ENCODE results near the gene UFL1.
"Not testable (repeated sequence)": the region's sequence is repeated elsewhere in the genome, so short reads cannot be mapped to it uniquely, and the experiment has no call there.

The UFL1 gene

DNA sequence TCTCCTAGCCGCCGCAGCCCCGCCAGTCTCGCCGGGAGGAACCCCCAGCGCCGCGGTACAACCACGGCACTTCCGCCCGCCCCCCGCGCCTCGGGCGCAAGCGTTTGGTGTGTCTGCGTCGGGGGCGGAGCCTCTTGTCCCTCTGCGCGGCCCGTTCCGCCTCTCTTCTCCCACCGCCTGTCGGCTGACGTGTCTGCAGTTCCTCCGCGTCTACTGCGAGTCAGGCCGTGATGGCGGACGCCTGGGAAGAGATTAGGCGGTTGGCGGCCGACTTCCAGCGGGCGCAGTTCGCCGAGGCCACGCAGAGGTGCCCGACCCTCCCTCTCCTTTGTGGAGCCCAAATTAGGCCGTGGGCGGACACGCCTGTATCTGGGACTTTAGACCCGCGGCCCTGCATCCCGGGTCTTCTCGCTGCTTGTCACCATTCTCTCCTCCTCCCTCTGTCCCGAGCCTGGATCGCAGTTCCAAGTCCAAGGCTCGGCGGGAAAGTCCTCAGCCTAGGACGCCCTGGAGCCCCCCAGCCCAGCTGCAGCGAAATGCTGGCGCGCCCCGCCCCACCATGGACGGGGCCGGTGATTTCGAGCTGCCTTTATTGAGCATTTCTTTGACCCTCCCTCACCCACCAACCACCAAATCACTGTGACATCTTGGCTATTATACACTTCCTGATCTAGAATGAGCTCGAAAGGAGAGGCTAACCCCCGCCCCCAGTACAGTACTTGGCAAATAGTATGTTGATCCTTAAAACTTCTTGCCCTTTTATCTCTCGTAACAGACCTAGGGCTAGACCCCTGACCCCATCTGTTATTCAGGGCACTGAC is at the start of gene UFL1:
Gene UFL1 (plus strand): TSS at position 163 of the 821 bp plus-strand sequence. CDS start 68 bp downstream, at position 231.
- DNase-seq (ENCODE audit: low spot score), result peak; percentile 95

DNA sequence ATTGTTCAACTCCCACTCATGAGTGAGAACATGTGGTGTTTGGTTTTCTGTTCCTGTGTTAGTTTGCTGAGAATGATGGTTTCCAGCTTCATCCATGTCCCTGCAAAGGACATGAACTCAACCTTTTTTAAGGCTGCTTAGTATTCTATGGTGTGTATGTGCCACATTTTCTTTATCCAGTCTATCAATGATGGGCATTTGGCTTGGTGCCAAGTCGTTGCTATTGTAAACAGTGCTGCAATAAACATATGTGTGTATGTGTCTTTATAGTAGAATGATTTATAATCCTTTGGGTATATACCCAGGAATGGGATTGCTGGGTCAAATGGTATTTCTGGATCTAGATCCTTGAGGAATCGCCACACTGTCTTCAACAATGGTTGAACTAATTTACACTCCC is 49.3 kb upstream of the UFL1 start:
- DNase-seq (ENCODE audit: low spot score), result not testable (repeated sequence)

DNA sequence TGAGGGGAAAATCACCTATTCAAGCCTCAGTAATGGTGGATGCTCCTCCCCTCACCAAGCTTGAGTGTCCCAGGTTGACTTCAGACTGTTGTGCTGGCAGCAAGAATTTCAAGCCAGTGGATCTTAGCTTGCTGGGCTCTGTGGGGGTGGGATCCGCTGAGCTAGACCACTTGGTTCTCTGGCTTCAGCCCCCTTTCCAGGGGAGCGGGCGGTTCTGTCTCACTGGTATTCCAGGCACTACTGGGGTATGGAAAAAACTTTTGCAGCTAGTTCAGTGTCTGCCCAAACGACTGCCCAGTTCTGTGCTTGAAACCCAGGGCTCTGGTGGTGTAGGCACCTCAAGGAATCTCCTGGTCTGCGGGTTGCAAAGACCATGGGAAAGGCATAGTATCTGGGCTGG is 42.9 kb upstream of the UFL1 start:
- DNase-seq (ENCODE audit: low spot score), result no peak

- DNase-seq (ENCODE audit: low spot score), result no peak
These were observed 29.7 kb upstream of the UFL1 start for GRCh38 chr6:96491926-96492325.

GRCh38 chr6:96499781-96500180 is 21.8 kb upstream of the UFL1 start:
- no peak for DNase-seq (ENCODE audit: low spot score)

DNA sequence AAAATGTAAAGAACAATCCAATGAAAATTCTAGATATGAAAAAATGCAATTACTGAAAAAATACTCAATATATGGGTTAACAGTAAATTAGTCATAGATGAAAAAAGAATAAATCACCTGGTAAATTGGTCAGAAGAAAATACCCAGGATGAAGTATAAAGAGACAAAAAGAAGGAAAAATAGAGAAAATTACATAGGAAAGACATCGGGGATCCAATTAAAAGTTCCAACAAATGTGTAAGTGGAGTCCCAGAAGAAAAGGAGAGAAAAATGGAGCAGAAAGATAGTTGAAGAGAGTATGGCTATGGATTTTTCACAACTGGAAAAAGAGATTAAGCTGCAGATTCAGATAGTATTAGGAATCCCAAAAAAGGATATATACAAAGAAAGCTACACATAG is 18.7 kb upstream of the UFL1 start:
- DNase-seq (ENCODE audit: low spot score), result no peak

DNA sequence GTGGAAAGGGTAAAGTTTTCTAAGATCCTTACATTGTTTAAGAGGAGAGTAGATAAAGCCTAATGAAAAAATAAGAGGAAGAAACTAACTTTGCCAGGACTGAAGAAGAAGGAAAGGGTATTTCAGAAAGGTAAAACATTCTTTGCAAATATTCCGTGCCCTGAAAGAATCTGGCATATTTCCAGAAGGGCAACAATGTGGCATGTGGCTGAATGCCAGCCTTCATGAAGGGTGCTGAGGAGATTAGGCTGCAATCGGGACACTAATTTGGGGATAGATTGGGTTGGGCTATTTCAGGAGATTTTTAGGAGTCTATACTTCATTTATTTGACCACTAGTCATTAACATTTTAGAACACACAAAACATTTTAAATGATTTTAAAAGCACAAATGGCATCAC is 16.2 kb upstream of the UFL1 start:
- DNase-seq (ENCODE audit: low spot score), result no peak

- no peak for DNase-seq (ENCODE audit: low spot score)
These were observed 12.3 kb upstream of the UFL1 start for GRCh38 chr6:96509281-96509680.

DNA sequence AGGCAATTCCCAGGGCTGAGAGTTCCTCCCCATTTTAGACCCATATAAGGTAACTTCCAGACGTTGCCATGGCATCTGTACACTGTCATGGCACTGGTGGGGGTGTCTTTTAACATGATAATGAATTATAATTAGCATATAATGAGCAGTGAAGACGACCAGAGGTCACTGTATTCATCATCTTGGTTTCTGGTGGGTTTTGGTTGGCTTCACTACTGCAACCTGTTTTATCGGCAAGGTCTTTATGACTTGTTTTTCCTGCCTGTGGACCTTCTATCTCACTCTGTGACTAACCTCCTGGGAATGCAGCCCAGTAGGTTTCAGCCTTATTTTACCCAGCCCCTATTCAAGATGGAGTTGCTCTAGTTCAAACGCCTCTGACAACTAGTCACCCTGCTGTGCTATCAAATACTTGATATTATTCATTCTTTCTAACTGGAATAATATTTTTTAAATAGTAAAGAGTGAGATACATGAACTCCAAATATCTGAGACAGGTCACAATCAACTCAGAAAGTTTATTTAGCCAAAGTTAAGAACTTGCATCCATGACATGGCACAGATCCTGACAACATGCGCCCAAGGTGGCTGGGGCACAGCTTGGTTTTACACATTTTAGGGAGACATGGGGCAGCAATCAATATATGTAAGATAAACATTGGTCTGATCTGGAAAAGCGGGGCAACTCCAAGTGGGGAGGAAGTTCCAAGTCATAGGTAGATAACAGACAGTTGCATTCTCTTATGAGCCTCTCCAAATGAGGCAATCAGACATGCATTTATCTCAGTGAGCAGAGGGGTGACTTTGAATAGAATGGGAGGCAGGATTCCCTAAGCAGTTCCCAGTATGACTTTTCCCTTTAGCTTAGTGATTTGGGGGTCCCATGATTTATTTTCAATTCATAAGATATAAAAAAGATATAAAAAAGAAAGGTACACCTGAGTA is 1.2 kb upstream of the UFL1 start:
- DNase-seq (ENCODE audit: low spot score), result peak; percentile 71

DNA sequence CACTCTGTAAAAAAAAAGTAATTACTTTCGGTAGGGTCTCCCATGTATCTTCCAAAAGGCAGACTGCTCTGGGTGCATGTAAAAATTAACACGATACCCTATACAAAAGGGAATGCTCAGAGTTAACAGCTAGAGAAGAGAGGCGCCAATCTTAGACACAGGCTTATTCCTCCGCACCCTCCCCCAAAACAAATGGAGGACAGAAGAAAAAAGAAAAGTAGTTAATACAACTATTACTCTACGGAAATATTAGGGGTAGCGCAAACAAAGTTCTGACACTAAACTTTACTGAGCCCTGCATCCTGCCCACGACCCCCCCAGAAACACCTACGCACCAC is 331 bp upstream of the UFL1 start:
- no peak for DNase-seq (ENCODE audit: low spot score)

DNA sequence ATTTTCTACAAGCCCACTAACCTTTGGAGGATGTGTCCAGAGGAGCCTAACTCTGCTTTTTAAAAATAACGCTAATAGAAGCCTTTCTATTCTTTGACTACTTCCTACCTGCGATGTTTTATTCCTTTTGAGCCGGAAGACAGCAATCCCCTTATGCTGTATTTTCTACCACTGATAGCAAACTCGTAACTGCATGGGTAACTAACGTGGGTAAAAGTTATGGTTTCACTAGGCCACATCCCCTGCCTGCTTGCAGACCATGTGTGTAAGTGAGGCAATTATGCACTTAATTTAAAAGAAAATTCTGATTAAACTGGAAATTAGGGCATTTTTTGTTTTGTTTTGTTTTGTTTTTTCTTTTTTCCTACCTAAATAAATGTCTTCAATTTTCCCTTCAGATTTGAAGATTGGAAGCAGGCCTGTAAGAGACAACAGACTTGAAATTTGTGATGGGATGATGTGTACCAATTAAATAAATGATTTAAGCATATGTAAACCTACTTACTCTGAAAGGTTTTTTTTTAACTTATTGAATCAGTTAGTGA is 931 bp downstream of the UFL1 start:
- DNase-seq (ENCODE audit: low spot score), result peak; percentile 15

DNA sequence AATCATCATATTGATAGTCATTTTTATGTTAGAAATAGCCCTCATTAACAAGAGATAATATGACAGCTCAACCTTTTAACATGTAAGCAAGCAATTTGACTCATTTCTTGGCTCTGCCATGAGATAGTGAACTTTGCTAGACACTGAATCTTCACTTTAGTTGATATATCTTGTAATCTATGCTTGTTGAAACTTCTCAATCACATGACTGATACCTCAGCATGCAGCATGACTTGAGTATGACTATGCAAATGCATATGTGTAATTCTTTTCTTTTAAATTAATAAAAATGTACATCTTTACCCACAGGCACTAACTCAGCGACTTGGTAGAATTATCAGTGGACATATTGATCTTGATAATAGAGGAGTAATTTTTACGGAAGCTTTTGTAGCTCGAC is 6.6 kb downstream of the UFL1 start:
- DNase-seq (ENCODE audit: low spot score), result no peak

DNA sequence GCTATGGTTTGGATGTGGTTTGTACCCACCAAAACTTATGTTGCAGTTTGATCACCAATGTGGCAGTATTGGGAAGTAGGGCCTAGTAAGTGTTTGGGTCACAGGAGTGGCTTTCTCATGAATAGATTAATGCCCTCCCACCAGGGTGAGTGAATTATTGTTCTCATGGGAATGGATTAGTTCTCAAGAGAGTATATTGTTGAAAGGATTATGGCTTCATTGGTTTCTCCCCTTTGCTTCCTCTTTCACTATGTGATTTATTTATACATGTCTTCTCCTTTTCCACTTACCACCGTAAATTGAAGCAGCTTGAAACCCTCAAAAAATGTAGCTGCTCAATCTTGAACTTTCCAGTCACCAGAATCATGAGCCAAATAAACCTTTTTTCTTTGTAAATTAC is 10.8 kb downstream of the UFL1 start:
- DNase-seq (ENCODE audit: low spot score), result no peak

- no peak for DNase-seq (ENCODE audit: low spot score)
These were observed 16.1 kb downstream of the UFL1 start for GRCh38 chr6:96537726-96538125.

- no peak for DNase-seq (ENCODE audit: low spot score)
These were observed 21.1 kb downstream of the UFL1 start for GRCh38 chr6:96542702-96543101.

DNA sequence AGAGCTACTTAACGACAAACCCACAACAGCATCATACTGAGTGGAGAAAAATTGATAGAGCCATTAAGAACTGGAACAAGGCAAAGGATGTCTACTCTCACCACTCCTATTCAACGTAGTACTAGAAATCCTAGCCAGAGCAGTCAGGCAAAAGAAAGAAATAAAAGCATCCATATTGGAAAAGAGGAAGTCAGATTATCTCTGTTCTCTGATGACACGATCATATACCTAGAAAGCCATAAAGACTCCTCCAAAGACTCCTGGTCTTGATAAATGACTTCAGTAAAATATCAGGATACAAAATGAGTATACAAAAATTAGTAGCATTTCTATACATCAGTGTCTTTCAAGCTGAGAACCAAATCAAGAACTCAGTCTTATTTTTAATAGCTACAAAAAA is 24.3 kb downstream of the UFL1 start:
- no peak for DNase-seq (ENCODE audit: low spot score)

DNA sequence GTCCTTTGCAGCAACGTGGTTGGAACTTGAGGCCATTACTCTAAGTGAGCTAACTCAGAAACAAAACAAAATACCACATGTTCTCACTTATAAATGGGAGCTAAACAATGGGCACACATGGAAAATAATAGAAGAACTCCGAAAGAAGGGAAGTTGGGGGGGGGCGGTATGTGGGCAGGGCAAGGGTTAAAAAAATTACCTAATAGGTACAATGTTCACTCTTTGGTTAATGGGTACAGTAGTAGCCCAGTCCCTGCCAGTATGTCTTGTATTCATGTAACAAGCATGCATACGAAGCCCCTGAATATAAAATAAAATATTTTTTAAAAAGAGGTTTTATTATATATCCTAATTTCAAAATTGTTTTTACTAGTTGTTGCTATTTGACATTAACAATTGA is 26.0 kb downstream of the UFL1 start:
- no peak for DNase-seq (ENCODE audit: low spot score)

DNA sequence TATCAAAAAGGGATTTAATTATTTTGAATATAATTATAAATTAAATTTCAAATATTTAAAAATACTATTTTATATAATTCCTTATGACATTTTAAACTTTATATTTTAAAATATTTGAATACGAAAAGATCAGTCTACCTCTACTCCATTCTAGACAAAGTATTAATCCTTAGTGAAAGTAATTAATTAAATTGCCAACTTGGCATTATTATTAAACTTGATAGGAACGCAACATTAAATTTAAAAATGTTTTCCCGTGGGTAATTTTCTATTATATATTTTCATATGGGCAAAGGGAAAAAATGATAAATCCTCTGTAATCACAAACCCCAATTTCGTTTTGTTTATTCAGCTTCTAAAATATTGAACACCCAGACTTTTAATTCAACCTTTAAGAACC is 33.0 kb downstream of the UFL1 start:
- DNase-seq (ENCODE audit: low spot score), result no peak

GRCh38 chr6:96559740-96560139 is 38.1 kb downstream of the UFL1 start:
- DNase-seq (ENCODE audit: low spot score), result not testable (repeated sequence)

GRCh38 chr6:96562886-96563285 is 41.3 kb downstream of the UFL1 start, which contains the start of gene FHL5:
TSS of gene FHL5 (plus strand) at chr6:96563128. CDS start at chr6:96603614, 40,486 bp downstream.
- DNase-seq (ENCODE audit: low spot score), result no peak

DNA sequence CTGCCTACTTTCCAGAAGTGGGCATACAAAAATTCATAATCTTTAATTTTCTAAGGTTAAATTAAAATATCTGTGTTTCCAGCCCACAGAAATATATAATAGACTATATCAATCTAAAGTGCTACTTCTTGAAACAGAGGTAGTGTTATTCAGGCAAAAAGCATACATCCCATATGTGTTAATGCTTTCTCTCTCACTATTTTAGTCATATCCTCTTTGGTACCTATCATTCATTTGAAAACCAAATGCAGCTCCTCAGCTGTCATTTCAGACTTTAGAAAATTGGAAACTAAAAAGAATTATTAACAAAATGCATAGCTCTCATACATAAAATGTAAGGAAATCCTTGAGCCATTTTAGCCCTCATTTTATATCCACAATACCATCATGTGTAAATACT is 42.2 kb downstream of the UFL1 start:
- DNase-seq (ENCODE audit: low spot score), result no peak

- DNase-seq (ENCODE audit: low spot score), result no peak
These were observed 48.4 kb downstream of the UFL1 start for GRCh38 chr6:96570053-96570452.

- DNase-seq (ENCODE audit: low spot score), result no peak
These were observed 49.9 kb downstream of the UFL1 start for GRCh38 chr6:96571551-96571950.

Measured in LoVo (cell line).